Measurements from ENCODE around the gene IFT88.

DNA sequence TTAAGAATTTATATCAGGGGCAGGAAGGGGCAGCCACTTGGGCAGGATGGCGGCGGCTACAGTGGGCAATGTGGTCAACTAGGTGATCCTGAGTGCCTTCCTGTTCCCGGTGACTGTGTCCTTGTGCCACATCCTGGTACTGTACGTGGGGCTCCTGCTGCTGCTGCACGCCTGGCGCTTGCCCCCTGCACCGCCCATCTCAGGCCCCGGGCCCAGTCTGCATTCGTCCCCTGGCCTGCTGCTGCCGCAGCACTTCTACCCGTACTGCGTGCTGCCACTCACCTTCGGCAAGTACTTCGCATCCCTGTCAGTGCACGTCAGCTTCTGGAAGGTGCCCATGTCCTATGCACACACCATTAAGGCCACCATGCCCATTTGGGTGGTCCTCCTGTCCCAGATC lies 40.1 kb downstream of the IFT88 start:
- TF ChIP-seq, protein P1, sequence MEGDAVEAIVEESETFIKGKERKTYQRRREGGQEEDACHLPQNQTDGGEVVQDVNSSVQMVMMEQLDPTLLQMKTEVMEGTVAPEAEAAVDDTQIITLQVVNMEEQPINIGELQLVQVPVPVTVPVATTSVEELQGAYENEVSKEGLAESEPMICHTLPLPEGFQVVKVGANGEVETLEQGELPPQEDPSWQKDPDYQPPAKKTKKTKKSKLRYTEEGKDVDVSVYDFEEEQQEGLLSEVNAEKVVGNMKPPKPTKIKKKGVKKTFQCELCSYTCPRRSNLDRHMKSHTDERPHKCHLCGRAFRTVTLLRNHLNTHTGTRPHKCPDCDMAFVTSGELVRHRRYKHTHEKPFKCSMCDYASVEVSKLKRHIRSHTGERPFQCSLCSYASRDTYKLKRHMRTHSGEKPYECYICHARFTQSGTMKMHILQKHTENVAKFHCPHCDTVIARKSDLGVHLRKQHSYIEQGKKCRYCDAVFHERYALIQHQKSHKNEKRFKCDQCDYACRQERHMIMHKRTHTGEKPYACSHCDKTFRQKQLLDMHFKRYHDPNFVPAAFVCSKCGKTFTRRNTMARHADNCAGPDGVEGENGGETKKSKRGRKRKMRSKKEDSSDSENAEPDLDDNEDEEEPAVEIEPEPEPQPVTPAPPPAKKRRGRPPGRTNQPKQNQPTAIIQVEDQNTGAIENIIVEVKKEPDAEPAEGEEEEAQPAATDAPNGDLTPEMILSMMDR (IDR thresholded peaks at IDR 0.05): no peak
- TF ChIP-seq POLR2A (IDR thresholded peaks at IDR 0.05): no peak

Data from heart left ventricle (tissue), 13 donors.